Endothelial cell of umbilical vein (primary cell): ENCODE results near the gene EHF. TPM values are rescaled to one million over a fixed set of nuclear protein-coding genes. Genes with fewer than 3 reads are reported as not detected.

Experiments
- BruUV-seq: library from RNA; stranded (reverse); fragments of 400-500 nt; replicated peaks from 2 replicates; lab custom pipeline; 2021; lab: Mats Ljungman, UMichigan
- CTCF ChIA-PET: fragments of 300-600, 350-600 bp; sonication (Branson Sonifier 250); formaldehyde crosslinking; loops from one replicate; lab custom pipeline; 2021; ENCODE audit warnings: antibody characterized with exemption, inconsistent platforms; lab: Charles Lee
- POLR2A ChIA-PET: fragments of 300-600, 350-600 bp; sonication (Branson Sonifier 250); formaldehyde crosslinking; loops from one replicate; lab custom pipeline; 2021; ENCODE audit warnings: antibody characterized with exemption, inconsistent platforms; lab: Charles Lee
- DNase-seq: peaks from one replicate; pipeline ENCODE4 v3.0.0-alpha.2; 2011; ENCODE audit warnings: low read depth, low spot score
- FAIRE-seq: peaks from 2 replicates; lab custom pipeline; 2011; peaks lifted over from hg19 to GRCh38; lab: Jason Lieb, UNC
- H2AFZ ChIP-seq: 2 replicates; pipeline ENCODE4 v1.6.0; 2012; ENCODE audit warnings: low read depth, low read length, control low read depth, inconsistent platforms
- H3K27ac ChIP-seq: 2 replicates; pipeline ENCODE4 v1.5.1; 2011; ENCODE audit warnings: low read depth, mild to moderate bottlenecking, control low read depth, low read length, moderate library complexity; ENCODE audit not compliant: insufficient read depth
- H3K27me3 ChIP-seq, 2 experiments: 2 replicates each; pipeline versions ENCODE4 v1.6.0 to v1.6.1; 2011; ENCODE audit warnings: low read length in 2 of 2, mixed read lengths in 1 of 2; ENCODE audit not compliant: control insufficient read depth in 2 of 2, insufficient read depth in 2 of 2
- H3K36me3 ChIP-seq, 2 experiments: 2 replicates in 1 of 2; 3 replicates in 1 of 2; pipeline ENCODE4 v1.5.1; 2011; ENCODE audit warnings: low read length in 2 of 2, mild to moderate bottlenecking in 1 of 2, moderate library complexity in 1 of 2; ENCODE audit not compliant: control insufficient read depth in 2 of 2, insufficient read depth in 2 of 2; ENCODE audit errors: extremely low read depth in 1 of 2
- H3K4me1 ChIP-seq: 3 replicates; pipeline ENCODE4 v1.5.1; 2011; ENCODE audit warnings: mild to moderate bottlenecking, low read length; ENCODE audit not compliant: control insufficient read depth, insufficient read depth; ENCODE audit errors: extremely low read depth
- H3K4me2 ChIP-seq: 2 replicates; pipeline ENCODE4 v1.6.1; 2011; ENCODE audit warnings: low read length, control low read depth, mixed read lengths; ENCODE audit not compliant: insufficient read depth
- H3K4me3 ChIP-seq, 3 experiments: fragments of 200-600 bp in 1 of 3; sonication (generic), shearing (Covaris generic) in 1 of 3; replicated peaks in 1 of 3; 2 replicates each; pipeline ENCODE4 v1.5.1; 2011 to 2016; ENCODE audit warnings: control low read depth in 3 of 3, low read length in 3 of 3, mild to moderate bottlenecking in 2 of 3, inconsistent platforms in 1 of 3, low read depth in 1 of 3, moderate library complexity in 1 of 3; ENCODE audit not compliant: insufficient read depth in 1 of 3
- H3K79me2 ChIP-seq: 2 replicates; pipeline ENCODE4 v1.6.0; 2012; ENCODE audit warnings: low read length, inconsistent platforms; ENCODE audit not compliant: control insufficient read depth, insufficient read depth
- H3K9ac ChIP-seq: replicated peaks from 2 replicates; pipeline ENCODE3; 2011; ENCODE audit warnings: low read length, control low read depth; ENCODE audit not compliant: insufficient read depth; ENCODE audit errors: extremely low read depth
- H3K9me1 ChIP-seq: replicated peaks from 3 replicates; pipeline ENCODE4 v1.6.0; 2011; ENCODE audit warnings: mild to moderate bottlenecking, low read length; ENCODE audit not compliant: control insufficient read depth, insufficient read depth; ENCODE audit errors: extremely low read depth
- H3K9me3 ChIP-seq: replicated peaks from 2 replicates; pipeline ENCODE4 v1.5.1; 2012; ENCODE audit warnings: low read length, inconsistent platforms; ENCODE audit not compliant: control insufficient read depth, insufficient read depth
- H4K20me1 ChIP-seq: replicated peaks from 2 replicates; pipeline ENCODE3; 2011; ENCODE audit warnings: mild to moderate bottlenecking, low read length; ENCODE audit not compliant: control insufficient read depth, insufficient read depth; ENCODE audit errors: extremely low read depth
- EZH2 ChIP-seq: IDR thresholded peaks from 2 replicates; pipeline ENCODE4 v1.6.1; 2012; ENCODE audit warnings: borderline replicate concordance, low read depth, mild to moderate bottlenecking, moderate library complexity, low read length, inconsistent platforms; ENCODE audit not compliant: severe bottlenecking
- FOS ChIP-seq: IDR thresholded peaks from 2 replicates; pipeline ENCODE4 v1.6.1; 2011; ENCODE audit warnings: mild to moderate bottlenecking, low read length, moderate library complexity, borderline replicate concordance; ENCODE audit not compliant: insufficient read depth
- GATA2 ChIP-seq: IDR thresholded peaks from 2 replicates; pipeline ENCODE4 v1.7.0; 2011; ENCODE audit warnings: low read depth, mild to moderate bottlenecking, moderate library complexity, mixed read lengths, low read length; ENCODE audit not compliant: insufficient read length, insufficient read depth
- JUN ChIP-seq: IDR thresholded peaks from 2 replicates; pipeline ENCODE4 v1.6.1; 2011; ENCODE audit warnings: borderline replicate concordance, low read depth; ENCODE audit not compliant: insufficient read length, insufficient read depth
- MYC ChIP-seq: IDR thresholded peaks from one replicate; pipeline ENCODE4 v1.6.1; 2011; ENCODE audit warnings: mild to moderate bottlenecking, low read depth, low read length
- POLR2A ChIP-seq: IDR thresholded peaks from 2 replicates; pipeline ENCODE4 v1.6.1; 2012; ENCODE audit warnings: low read depth, mild to moderate bottlenecking, control low read depth, low read length
- POLR2AphosphoS5 ChIP-seq: IDR thresholded peaks from 2 replicates; pipeline ENCODE4 v1.6.1; 2012; ENCODE audit warnings: low read depth, mild to moderate bottlenecking, control low read depth, low read length, moderate library complexity; ENCODE audit not compliant: insufficient read depth
- dilution Hi-C: fragments of 300-500 bp; cut with MboI; formaldehyde crosslinking; loops from one replicate; pipeline ENCODE4 v1.15.0; 2019; ENCODE audit warnings: low sequenced_read_pairs; ENCODE audit not compliant: extremely low pct_ligation_motif_present
- intact Hi-C: fragments of 100-400 bp; cut with micrococcal nuclease; formaldehyde crosslinking; loops from one replicate; pipeline ENCODE4 v1.10.0; 2022
- polyA plus RNA-seq, 4 experiments: library from polyadenylated mRNA; depleted of rRNA in 3 of 4; stranded (reverse) in 3 of 4; unstranded in 1 of 4; fragments of >200 nt; gene quantifications; 2 replicates each; pipeline versions ENCODE4 v1.2.1 to v1.2.3, GENCODE V29; 2011 to 2012; ENCODE audit warnings: missing spikeins in 1 of 4
- total RNA-seq: library from RNA; stranded (reverse); gene quantifications from 2 replicates; pipeline ENCODE4 v1.2.3, GENCODE V29; 2021
- TF ChIP-seq, protein P1 (sequence below): IDR thresholded peaks from 2 replicates; pipeline ENCODE4 v1.6.1; 2011; ENCODE audit not compliant: insufficient read depth, insufficient read length
- TF ChIP-seq, protein P2 (sequence below), 2 donors: IDR thresholded peaks; 1 replicate in 1 of 2; 2 replicates in 1 of 2; pipeline ENCODE4 v1.5.1; 2011; ENCODE audit warnings: low read length in 2 of 2, mild to moderate bottlenecking in 2 of 2, moderate library complexity in 2 of 2, control low read depth in 1 of 2, inconsistent platforms in 1 of 2, low read depth in 1 of 2; ENCODE audit not compliant: insufficient read depth in 1 of 2; ENCODE audit errors: extremely low read depth in 1 of 2

EHF gene
- total and polyA plus RNA-seq, 2 donors (not counting 3 experiments of a cell fraction or from before 2014, with no cell fraction given), result not detected

GRCh38 chr11:34601085-34601444, 19.8 kb upstream of the EHF start:
- FAIRE-seq (no peak), DNase-seq (no peak)
- no peaks in the 10 kb centered on the region for H3K36me3 ChIP-seq
- no peak overlapping the region for H3K4me2 ChIP-seq
- ChIA-PET POLR2A (no interaction called here), CTCF (interaction anchor here (0.6 to 1.3 kb wide), 4 partner anchors 13 to 189 kb away, joined by 3 to 6 read pairs (median 4); no protein-coding TSS in a partner anchor)
- peaks cover 16% of the 10 kb centered on the region for H3K4me1 ChIP-seq
- no peak overlapping the region for H2AFZ ChIP-seq
- H3K27me3 ChIP-seq, result no peaks in the 10 kb centered on the region
- dilution Hi-C loops, result no loop called here
- intact Hi-C loops, result no loop called here
- H4K20me1 ChIP-seq, result no peaks in the 10 kb centered on the region
- no peak overlapping the region for H3K4me3 ChIP-seq
- H3K79me2 ChIP-seq, result no peaks in the 10 kb centered on the region
- no peak for TF ChIP-seq EZH2
- TF ChIP-seq, protein P1, sequence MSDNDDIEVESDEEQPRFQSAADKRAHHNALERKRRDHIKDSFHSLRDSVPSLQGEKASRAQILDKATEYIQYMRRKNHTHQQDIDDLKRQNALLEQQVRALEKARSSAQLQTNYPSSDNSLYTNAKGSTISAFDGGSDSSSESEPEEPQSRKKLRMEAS, result no peak
- no peak for TF ChIP-seq GATA2
- TF ChIP-seq, protein P2, sequence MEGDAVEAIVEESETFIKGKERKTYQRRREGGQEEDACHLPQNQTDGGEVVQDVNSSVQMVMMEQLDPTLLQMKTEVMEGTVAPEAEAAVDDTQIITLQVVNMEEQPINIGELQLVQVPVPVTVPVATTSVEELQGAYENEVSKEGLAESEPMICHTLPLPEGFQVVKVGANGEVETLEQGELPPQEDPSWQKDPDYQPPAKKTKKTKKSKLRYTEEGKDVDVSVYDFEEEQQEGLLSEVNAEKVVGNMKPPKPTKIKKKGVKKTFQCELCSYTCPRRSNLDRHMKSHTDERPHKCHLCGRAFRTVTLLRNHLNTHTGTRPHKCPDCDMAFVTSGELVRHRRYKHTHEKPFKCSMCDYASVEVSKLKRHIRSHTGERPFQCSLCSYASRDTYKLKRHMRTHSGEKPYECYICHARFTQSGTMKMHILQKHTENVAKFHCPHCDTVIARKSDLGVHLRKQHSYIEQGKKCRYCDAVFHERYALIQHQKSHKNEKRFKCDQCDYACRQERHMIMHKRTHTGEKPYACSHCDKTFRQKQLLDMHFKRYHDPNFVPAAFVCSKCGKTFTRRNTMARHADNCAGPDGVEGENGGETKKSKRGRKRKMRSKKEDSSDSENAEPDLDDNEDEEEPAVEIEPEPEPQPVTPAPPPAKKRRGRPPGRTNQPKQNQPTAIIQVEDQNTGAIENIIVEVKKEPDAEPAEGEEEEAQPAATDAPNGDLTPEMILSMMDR (IDR thresholded peaks at IDR 0.05; ENCODE audit: extremely low read depth in 1 of 2, insufficient read depth in 1 of 2, low read depth in 1 of 2, low read length in 2 of 2), result no peak
- no peak for TF ChIP-seq POLR2AphosphoS5
- TF ChIP-seq POLR2A, result no peak
- no peak for TF ChIP-seq MYC
- TF ChIP-seq JUN, result no peak
- TF ChIP-seq FOS, result no peak
- H3K9me1 ChIP-seq, result no peaks in the 10 kb centered on the region
- no peak overlapping the region for H3K9ac ChIP-seq
- BruUV-seq, result no TSS peak
- no peaks in the 10 kb centered on the region for H3K9me3 ChIP-seq
- H3K27ac ChIP-seq, result no peak overlapping the region
